ENCODE measurements around the gene AP2A2.

Gene AP2A2

DNA sequence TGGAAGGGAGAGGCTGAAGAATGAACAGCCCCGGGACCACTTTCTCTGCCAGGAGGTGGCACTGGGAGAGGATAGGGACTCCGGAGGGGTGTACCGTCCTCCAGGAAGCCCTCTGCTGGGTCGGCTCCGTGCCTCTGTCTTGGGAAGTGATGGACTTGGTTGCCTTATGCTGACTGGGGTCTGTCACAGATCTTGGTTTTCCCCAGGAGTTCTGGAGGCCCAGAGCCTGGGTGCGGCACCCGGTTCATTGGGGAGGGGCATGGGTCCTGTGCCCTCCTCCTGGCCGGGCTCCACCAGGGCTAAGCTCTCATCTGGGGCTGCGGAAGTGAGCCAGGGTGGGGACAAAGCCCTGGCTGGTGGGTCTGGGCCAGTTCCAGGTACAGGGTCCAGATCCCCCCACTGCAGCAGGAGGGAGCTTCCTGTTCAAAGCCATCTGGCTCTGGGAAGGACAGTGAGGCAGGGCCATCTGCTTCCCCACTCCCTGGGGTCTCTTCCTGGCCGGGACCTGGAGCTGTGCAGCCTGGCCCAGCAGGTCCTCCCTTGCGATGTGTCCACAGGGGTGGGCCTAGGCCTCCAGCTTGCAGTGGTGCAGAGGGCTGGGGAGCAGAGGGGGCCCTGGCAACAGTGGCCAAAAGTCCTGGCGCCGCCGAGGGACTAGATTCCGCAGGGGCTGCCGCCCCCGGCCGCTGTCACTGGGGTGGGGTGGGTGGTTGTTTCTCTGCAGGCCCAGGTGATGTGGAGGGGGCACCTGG, 1.1 kb upstream of the AP2A2 start:
- no peak for DNase-seq (ENCODE audit: low spot score)

DNA sequence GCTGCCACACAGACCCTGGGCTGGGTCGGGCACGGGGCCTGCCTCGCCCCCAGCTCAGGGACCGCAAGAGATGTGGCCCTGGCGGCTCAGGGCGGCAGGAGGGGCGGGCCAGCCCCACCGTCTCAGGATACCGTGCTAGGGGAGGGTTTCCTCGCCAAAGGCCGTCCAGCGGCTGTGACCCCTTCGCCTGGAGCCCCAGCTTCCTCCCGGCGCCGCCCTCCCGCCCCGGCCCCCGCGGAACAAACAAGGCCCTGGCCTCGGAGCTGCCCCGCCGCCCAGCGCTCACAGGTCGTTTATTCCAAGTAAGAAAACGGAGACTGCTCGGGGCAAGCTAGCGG, 543 bp upstream of the AP2A2 start:
- DNase-seq (ENCODE audit: low spot score), result no peak

DNA sequence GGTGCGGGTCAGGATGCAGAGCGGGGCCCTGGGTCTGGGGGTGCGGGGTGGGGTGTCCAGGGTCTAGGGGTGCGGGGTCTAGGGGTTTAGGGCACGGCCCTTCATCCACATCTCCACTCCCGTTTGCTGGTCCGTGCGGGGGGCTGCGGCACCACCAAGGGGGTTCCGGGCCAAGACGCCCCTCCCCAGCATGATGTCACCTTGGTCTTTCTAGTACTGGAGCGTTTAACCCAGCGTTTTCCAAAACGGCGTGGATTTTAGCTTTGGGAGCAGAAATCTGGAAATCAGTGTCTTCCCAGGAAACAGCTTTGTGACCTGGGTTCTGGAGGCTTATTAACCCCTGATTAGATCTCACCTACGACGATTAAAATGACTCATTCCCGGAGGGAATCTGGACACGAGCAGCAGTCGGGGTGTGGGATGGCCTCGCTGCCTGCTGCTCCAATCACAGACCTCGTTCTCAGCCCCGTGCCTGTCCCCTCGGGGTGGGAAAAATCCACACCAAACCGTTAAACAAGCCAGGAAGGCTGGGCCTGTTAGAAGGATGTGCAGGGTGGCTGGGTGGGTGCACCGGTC, 759 bp downstream of the AP2A2 start:
- DNase-seq (ENCODE audit: low spot score), result no peak

DNA sequence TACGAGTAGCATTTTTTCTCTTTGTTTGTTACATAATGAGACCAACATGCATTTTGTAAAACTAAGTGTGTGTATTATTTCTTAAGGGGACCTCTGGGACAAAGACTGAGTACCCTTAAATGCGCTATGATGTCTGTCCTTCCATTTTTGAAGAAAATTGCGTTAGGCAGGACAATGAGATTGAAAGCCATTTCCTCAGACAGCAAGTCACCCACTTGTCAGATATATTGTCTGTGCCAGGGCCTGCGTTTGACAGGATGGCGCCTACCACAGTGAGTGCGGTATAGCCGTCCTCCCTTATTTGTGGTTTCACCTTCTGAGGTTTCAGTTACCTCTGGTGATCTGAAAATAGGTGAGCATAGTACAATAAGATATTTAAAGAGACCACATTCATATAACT, 2.2 kb downstream of the AP2A2 start:
- DNase-seq (ENCODE audit: low spot score), result peak; percentile 46

DNA sequence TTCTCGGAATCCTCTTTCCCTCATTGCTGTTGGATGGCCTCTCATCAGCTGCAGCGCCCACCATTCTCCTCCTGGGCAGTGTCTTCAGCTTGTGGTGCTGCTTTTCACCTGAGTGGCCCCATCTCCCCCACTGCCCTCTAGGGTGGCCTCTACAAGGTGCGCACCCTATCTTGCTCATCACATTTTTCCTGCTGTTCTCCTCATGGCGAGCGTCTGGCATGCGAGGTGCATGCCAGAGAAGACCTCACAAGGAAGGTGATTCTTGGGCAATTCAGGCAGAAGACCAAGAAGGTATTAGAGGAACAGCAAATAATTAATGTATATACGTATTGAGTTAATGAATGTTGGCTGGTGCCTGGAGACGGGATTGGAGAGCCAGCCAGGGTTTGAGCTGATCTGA, 3.1 kb downstream of the AP2A2 start:
- DNase-seq (ENCODE audit: low spot score), result no peak

DNA sequence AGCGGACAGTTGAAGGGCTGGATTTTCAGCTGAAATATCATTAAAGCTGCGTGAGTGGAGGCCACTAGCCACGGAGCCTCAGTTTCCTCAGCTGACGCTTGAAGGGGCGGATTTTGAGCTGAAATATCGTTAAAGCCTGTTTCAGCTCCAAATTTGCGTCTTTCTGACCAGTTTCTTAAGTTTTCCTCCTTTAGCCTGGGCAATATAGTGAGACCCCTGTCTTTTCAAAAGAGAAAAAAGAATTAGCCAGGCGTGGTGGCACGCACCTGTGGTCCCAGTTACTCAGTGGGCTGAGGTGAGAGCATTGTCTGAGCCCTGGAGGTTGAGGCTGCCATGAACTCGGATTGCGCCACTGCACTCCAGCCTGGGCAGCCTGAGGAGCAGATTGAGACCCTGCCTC, 3.7 kb downstream of the AP2A2 start:
- DNase-seq (ENCODE audit: low spot score), result no peak

DNA sequence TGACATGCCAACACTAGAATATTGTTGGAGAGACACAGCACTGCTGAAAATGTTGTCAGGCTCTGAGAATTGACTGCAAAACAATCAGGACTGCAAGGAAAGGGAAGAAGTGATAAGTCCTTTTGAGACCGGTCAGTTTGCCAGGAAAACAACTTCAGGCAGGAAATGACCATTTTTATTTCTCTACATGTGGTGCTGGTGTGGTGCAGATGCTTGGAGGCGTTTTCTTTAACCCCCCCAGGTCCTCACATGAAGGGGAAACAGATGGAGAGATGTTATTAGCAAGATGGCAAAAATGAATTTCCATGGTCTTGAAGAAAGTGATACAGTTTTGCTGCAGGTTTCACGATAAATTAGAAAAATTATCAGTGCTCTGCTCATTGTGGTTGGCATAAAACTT, 5.7 kb downstream of the AP2A2 start:
- DNase-seq (ENCODE audit: low spot score), result no peak

DNA sequence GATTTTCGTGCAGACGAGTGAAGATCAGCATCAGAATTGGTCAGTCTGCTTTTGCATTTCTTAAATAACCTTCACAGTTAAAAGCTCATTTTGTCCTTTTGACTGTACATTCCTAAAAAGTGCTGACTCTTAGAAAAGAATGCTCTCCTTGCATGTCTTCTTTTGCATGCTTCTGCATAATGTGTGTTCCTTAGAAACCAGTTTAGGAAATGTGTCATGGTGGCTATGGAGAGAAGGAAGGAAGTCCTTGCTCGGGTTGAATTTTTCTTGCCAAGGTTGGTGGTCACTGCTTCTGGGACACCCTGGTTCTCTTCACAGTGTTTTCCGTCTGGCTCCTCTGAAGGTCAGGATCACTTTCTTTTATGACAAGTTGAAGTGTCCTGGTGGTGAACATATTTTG, 6.8 kb downstream of the AP2A2 start:
- no peak for DNase-seq (ENCODE audit: low spot score)

DNA sequence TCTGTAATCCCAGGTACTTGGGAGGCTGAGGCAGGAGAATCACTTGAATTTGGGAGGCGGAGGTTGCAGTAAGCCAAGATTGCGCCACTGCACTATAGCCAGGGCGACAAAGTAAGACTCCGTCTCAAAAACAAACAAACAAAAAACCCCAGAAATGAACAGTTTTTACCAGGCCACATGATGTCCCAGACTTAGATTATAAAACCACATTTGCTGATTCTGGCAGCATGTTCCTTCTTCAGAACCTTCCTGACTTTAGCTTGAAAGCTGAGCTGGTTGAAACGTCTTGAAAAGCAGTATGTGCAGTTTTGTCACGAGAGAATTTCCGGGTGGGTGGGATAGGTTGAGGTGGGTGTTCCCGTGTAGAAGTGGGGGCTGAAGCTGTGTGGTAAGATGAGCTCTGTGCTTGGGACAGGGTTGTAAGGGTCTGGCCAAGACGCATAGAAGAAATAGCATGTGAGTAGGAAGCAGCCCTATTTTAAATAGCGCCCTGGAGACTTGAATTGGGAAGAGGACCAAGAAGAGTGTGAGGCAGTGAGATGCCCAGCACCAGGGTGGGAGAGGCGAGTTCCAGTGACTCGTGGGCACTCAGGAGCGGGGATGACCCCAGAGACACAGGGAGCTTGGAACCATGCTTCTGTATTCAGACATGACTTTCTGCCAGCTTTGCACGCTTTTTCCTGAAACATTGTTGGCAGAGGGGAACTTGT, 7.6 kb downstream of the AP2A2 start:
- DNase-seq (ENCODE audit: low spot score), result no peak

DNA sequence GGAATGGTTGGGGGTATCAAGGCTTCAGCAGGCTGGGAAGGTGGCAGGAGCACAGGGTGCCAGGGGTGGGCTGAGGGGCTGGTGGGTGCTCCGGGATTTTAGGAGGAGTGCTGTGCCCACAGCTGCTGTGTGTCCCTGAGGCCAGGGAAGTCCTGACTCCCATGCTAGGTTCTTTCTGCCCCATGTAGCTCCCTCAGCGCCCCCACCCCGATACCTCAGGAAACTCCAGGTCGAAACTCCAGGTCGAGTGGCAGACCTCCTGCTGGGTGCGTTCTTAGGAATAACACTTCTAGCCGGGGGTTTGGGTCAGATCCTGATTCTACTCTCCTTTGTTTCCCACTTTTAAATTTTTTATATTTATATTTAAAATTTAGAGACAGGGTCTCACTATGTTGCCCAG, 8.3 kb downstream of the AP2A2 start:
- DNase-seq (ENCODE audit: low spot score), result no peak

DNA sequence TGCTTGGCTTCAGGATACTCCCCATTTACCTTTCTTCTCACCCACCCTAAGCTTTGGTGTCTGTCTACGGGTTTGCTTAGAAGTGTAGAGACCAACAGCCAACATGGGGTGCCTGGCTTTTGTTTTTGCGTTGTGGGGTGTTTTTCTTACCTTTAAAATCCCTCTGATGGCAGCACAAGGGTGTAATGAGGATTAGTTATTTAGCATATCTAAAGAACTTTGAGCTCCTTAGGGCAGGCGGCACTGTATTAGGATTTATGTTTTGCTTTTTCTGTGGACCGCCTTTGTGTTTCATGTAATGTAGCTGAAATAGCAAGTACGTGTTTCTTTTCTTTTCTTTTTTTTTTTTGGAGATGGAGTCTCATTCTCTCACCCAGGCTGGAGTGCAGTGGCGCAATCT, 8.9 kb downstream of the AP2A2 start:
- DNase-seq (ENCODE audit: low spot score), result no peak

DNA sequence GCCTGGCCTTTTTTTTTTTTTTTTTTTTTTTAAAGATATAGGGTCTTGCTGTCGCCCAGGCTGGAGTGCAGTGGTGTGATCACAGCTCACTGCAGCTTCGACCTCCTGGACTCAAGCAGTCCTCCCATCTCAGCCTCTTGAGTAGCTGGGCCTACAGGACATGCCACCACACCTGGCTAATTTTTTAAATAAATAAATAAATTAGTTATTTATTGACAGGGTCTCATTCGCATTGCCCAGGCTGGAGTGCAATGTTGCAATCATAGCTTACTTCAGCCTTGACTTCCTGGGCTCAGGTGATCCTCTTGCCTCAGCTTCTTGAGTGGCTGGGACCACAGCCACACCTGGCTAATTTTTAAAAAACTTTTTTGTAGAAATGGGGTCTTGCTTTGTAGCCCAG, 10.5 kb downstream of the AP2A2 start:
- DNase-seq (ENCODE audit: low spot score), result no peak

DNA sequence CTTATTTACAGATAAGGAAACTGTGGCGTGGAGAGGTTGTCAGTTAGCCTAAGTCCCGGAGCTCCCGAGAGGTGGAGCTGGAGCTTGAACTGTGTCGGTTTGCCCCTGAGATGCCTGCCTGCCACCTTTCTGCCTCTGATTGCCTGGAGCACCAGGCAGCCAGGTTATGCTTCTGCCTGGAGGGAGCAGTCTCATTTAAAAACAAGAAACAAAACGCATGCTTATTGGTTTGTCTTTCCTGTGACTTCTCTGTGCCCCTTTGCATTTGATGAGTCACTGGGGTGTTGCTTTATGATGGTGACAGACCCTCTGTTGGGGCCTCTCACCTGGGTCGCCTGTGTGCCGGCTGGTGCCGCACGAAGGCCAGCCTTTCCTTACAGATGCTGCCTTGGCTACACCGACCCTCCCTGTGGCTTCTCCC, 12.2 kb downstream of the AP2A2 start:
- no peak for DNase-seq (ENCODE audit: low spot score)

DNA sequence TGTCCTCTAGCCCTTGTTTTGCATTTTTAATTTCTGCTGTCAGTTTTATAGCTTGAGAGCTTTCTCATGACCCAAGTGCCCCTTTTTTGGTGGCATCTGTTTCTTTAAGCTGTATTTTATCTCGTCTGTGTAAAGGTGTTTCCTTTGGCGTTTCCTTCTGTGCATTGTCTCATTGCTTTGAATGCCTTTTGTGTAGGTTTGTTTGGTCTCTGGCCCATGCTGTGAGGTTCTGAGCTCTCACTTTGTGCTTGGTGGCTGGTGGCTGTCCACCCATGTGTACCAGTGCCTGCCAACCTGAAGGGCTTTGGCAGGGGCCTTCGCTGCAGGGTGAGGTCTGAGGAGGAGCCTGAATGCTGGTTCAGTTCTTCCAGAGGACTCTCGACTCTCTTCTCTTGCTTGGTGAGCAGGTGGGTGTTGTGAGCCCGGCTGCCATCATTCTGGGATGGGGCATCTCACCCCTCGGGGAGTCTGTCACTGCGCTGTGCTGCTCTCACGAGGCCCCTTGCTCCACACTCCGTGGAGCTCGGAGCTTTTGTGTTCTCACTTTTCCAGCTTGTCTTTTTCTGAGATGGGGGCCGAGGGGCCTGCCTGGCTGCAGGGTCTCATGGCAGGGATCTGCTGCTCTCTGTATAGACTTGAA, 14.9 kb downstream of the AP2A2 start:
- no peak for DNase-seq (ENCODE audit: low spot score)

DNA sequence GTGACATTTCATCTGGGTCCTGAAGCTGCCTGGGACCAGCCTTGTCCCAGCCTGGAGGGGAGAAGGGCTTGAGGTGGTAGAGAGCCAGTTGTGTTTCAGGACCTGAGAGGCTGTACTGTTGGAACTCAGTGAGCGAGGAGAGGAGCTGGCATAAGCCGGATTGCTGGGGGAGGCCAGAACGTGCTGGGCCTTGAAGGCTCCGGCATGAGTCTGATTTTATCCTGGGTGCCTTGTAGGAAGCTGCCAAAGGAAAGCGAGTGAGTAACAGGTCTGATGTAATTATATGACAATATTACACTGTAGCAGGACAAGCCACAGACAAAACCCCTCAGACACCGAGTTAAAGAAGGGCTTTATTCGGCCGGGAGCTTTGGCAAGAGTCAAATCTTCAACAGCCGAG, 17.2 kb downstream of the AP2A2 start:
- no peak for DNase-seq (ENCODE audit: low spot score)

DNA sequence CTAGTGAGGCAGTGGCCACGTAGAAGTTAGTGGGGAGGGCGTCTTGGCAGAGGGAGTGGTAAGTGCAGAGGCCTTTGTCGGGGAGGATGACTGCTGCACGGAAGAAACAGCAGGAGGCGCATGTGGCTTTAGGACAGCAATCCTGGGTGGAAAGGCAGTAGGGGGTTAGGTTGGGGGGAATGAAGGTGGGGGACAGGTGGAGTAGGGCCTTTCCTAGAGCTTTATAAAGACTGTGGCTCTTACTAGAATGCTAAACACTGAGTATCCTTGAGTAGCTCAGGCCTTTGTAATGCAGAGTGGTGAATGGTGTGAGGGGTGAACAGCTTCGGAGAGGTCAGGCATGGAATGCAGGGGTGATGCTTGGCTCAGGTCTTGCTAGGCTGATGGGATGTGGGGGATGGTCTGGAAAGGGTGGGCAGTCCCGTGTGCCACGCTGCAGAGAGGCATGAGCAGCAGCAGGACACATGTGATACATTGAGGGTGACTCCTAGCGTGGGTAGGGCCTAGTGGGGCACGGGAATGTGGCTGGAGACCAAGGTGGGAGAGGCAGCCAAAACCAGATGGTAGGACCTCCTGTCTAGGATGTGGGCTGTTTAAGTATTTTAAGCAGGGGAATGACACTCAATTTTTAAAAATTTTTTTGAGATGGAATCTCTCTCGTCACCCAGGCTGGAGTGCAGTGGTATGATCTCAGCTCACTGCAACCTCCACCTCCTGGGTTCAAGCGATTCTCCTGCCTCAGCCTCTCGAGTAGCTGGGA, 19.2 kb downstream of the AP2A2 start:
- DNase-seq (ENCODE audit: low spot score), result no peak

DNA sequence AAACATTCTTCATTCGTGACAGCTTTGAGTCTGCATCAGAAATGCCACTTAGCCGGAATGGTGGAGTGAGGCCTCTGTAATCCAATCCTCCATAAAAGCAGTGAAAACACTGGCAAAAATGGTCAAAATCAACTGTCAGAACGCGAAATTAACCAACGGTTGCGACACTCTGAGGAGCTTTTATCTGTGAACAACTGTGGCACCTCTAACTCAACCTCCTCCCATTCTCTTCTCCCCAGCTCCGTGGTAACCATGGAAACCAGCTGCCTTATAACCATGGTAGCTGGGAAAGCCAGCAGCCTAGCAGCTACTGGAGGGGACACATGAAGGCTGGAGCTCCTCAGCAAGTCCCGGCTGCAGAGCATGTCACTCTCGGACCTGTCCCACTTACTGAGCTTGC, 20.3 kb downstream of the AP2A2 start:
- DNase-seq (ENCODE audit: low spot score), result no peak

DNA sequence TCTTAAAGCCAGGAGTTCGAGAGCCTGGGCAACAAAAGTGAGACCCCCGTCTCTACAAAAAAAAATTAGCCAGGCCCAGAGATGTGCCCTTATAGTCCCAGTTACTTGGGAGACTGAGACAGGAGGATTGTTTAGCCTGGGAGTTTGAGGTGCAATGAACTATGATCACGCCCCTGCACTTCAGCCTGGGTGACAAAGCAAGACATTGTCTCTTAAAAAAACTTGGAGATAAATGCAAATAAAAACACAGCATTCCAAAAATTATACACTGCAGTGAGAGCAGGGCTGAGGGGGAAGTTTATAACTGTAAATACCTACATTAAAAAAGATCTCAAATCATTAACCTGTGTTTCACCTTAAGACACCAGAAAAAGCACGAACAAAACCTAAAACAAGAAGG, 22.1 kb downstream of the AP2A2 start:
- DNase-seq (ENCODE audit: low spot score), result no peak

DNA sequence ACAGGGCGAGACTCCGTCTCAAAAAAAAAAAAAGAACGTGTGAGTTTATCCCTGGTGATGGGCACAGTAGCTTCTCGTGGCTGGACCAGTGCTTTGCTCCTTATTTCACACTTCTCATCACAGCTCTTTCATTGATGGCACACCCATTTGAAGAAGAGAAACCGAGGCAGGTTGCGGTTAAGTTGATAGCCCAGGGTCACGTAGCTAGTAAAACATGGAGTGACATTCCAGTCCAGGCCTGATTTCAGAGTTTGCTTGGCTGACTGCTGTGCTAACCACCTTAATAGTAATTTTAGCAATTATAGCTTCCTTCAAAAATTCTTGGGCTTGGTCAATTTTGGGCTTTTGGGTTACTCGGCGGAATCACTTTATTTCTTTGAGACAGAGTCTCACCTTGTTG, 25.8 kb downstream of the AP2A2 start:
- DNase-seq (ENCODE audit: low spot score), result no peak

DNA sequence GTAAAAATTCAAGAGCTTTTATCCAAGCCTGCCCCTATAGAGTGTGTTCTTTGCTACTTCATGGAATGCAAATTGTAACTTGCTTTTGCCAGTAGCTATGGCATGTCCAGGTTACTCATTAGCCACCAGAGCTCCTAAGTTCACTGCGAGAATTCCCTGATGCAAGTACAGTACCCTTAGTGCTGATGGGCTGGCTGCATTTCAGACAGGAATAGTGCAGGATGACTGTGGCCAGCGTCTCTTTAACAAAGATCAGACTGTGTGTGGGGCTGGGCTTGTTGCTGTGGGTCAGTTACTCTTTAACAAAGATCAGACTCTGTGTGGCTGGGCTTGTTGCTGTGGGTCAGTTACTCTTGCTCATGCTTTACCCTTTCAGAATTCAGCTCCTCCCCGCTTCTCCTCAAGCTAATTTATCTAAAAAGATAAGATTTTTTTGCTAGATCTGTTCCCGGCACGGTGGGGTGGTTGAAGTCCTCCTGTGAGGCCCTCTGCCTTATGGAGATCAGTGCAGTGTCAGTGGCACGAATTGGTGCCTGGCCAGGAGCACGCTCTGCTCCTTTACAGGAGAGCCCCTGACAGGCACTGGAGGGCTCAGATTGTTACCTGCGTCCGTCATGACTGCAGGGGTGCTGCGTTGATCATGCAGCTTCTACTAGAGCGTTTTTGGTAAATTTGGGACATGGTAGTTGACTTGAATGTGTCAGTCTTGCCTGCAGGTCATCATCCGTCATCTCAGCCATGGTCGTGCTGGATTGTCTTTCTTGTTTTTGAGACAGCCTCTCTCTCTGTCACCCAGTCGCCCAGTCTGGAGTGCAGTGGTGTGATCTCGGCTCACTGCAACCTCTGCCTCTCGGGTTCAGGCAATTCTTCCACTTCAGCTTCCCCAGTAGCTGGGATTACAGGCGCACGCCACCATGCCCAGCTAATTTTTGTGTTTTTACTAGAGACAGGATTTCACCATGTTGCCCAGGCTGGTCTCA, 27.0 kb downstream of the AP2A2 start:
- DNase-seq (ENCODE audit: low spot score), result no peak

DNA sequence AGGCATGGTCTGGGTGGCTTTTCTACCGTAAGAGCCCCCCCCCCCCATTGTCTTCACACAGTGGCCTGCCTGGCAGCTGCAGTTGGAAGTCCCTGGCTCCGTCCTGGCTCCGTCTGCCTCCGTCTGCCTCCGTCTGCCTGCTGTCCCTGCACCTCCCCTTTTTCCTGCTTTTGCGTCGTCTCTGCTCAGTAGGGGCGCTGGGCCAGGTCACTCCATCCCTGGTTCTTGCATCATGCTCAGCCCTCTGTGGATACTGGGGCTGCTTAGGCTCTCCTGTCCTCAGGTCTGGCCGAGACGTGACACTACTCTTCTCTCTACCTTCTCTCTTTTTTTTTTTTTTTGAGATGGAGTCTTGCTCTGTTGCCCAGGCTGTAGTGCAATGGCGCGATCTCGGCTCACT, 27.8 kb downstream of the AP2A2 start:
- DNase-seq (ENCODE audit: low spot score), result no peak
